ENCODE measurements around the gene C21orf58.

- no peak for TF ChIP-seq EZH2 (IDR thresholded peaks at IDR 0.05)
- no peak for TF ChIP-seq FOXP2 (optimal IDR thresholded peaks at IDR 0.05; ENCODE audit: control extremely low read depth, extremely low read length, insufficient read depth)
Measured at GRCh38 chr21:46312949-46313348, 10.7 kb downstream of the C21orf58 start.

All from SK-N-MC (cell line).